GM23338 (cell line): ENCODE measurements around the gene CITED4. TPM values are rescaled to one million over a fixed set of nuclear protein-coding genes. Genes with fewer than 3 reads are reported as not detected.

Experiments
- ATAC-seq: fragments of 200-7000 bp; cut with Tn5 transposase; 3 replicates; pipeline ENCODE4 v1.9.1; 2020
- DNase-seq: peaks from one replicate; pipeline ENCODE4 v3.0.0-alpha.2; 2015; ENCODE audit warnings: low spot score
- H2AFZ ChIP-seq: fragments of 200-600 bp; sonication (generic); 2 replicates; pipeline ENCODE4 v1.8.0; 2016; ENCODE audit warnings: antibody characterized with exemption, mild to moderate bottlenecking, moderate library complexity
- H3F3A ChIP-seq: fragments of 200-600 bp; sonication (generic); replicated peaks from 2 replicates; pipeline ENCODE4 v1.8.0; 2017; ENCODE audit warnings: antibody characterized with exemption, mixed run types, low read depth
- H3K27ac ChIP-seq: fragments of 200-600 bp; sonication (generic); 2 replicates; pipeline ENCODE4 v1.6.1; 2016; ENCODE audit warnings: low read depth
- H3K27me3 ChIP-seq: fragments of 200-600 bp; sonication (generic); 2 replicates; pipeline ENCODE4 v1.8.0; 2016; ENCODE audit warnings: mild to moderate bottlenecking, mixed run types, moderate library complexity; ENCODE audit not compliant: insufficient read depth
- H3K36me3 ChIP-seq: fragments of 200-600 bp; sonication (generic); 2 replicates; pipeline ENCODE4 v1.8.0; 2016; ENCODE audit warnings: mild to moderate bottlenecking; ENCODE audit not compliant: insufficient read depth
- H3K4me1 ChIP-seq: fragments of 200-600 bp; sonication (generic); 2 replicates; pipeline ENCODE4 v1.8.0; 2016; ENCODE audit warnings: mild to moderate bottlenecking, moderate library complexity; ENCODE audit not compliant: insufficient read depth
- H3K4me2 ChIP-seq: fragments of 200-600 bp; sonication (generic); 2 replicates; pipeline ENCODE4 v1.7.1; 2017; ENCODE audit warnings: mixed run types
- H3K4me3 ChIP-seq: fragments of 200-600 bp; sonication (generic); 2 replicates; pipeline ENCODE4 v1.6.1; 2016; ENCODE audit warnings: mixed run types
- H3K79me2 ChIP-seq: fragments of 200-600 bp; sonication (generic); replicated peaks from 2 replicates; pipeline ENCODE4 v1.8.0; 2017; ENCODE audit warnings: mild to moderate bottlenecking; ENCODE audit not compliant: insufficient read depth
- H3K9me2 ChIP-seq: fragments of 200-600 bp; sonication (generic); 2 replicates; pipeline ENCODE4 v1.8.0; 2017; ENCODE audit not compliant: insufficient read depth
- H4K20me1 ChIP-seq: fragments of 200-600 bp; sonication (generic); replicated peaks from 2 replicates; pipeline ENCODE4 v1.8.0; 2017; ENCODE audit warnings: mild to moderate bottlenecking; ENCODE audit not compliant: insufficient read depth
- H3K27ac Mint-ChIP-seq: 2 replicates; pipeline ENCODE4 v1.8.0; 2020; ENCODE audit warnings: inconsistent platforms, mild to moderate bottlenecking, moderate library complexity, mixed read lengths
- H3K27me3 Mint-ChIP-seq: 3 replicates; pipeline ENCODE4 v1.8.0; 2022; ENCODE audit warnings: low read depth, mild to moderate bottlenecking, moderate library complexity, mixed read lengths, inconsistent platforms; ENCODE audit not compliant: insufficient read depth, poor library complexity
- H3K36me3 Mint-ChIP-seq: 3 replicates; pipeline ENCODE4 v1.8.0; 2021; ENCODE audit warnings: low read depth, mild to moderate bottlenecking, inconsistent platforms, moderate library complexity, mixed read lengths
- H3K4me1 Mint-ChIP-seq: 3 replicates; pipeline ENCODE4 v1.8.0; 2020; ENCODE audit warnings: mild to moderate bottlenecking, inconsistent platforms, mixed read lengths
- H3K4me3 Mint-ChIP-seq: 3 replicates; pipeline ENCODE4 v1.8.0; 2021; ENCODE audit warnings: moderate library complexity, mild to moderate bottlenecking, inconsistent platforms, mixed read lengths
- H3K9me3 Mint-ChIP-seq: 3 replicates; pipeline ENCODE4 v1.8.0; 2020; ENCODE audit warnings: moderate library complexity, mild to moderate bottlenecking, inconsistent platforms, mixed read lengths
- CREB1 ChIP-seq: fragments of 250-450 bp; sonication (Bioruptor Pico); IDR thresholded peaks from 2 replicates; pipeline ENCODE4 v1.5.0; 2020; ENCODE audit warnings: low read depth, mild to moderate bottlenecking, moderate library complexity
- EZH2 ChIP-seq: fragments of 200-600 bp; sonication (generic); IDR thresholded peaks from one replicate; pipeline ENCODE4 v1.8.0; 2017; ENCODE audit warnings: antibody characterized with exemption, mild to moderate bottlenecking, low read depth; ENCODE audit not compliant: unreplicated experiment
- EZH2phosphoT487 ChIP-seq: fragments of 200-600 bp; sonication (generic); IDR thresholded peaks from one replicate; pipeline ENCODE4 v1.8.1; 2018; ENCODE audit warnings: antibody characterized with exemption; ENCODE audit not compliant: unreplicated experiment
- JUNB ChIP-seq: IDR thresholded peaks from one replicate; pipeline ENCODE4 v1.6.1; 2016; ENCODE audit warnings: antibody characterized with exemption; ENCODE audit not compliant: unreplicated experiment
- NANOG ChIP-seq: IDR thresholded peaks from 2 replicates; pipeline ENCODE4 v1.6.1; 2016; ENCODE audit warnings: antibody characterized with exemption, borderline replicate concordance
- POLR2AphosphoS5 ChIP-seq: IDR thresholded peaks from 2 replicates; pipeline ENCODE4 v1.6.1; 2016; ENCODE audit warnings: antibody characterized with exemption, low read depth
- ZNF114 ChIP-seq: fragments of 250-450 bp; sonication (Bioruptor Pico); IDR thresholded peaks from 2 replicates; pipeline ENCODE4 v1.5.0; 2020; ENCODE audit warnings: mild to moderate bottlenecking, moderate library complexity
- ZNF331 ChIP-seq: fragments of 250-450 bp; sonication (Bioruptor Pico); IDR thresholded peaks from 2 replicates; pipeline ENCODE4 v1.5.0; 2020; ENCODE audit warnings: low read depth, mild to moderate bottlenecking, moderate library complexity
- long read RNA-seq: library from polyadenylated mRNA; unstranded; transcript quantifications from one replicate; pipeline ENCODE4 v2.0.0, GENCODE V29; 2020; ENCODE audit not compliant: unreplicated experiment
- polyA plus RNA-seq: library from polyadenylated mRNA; unstranded; fragments of >200 nt; fragmentation: Nextera tagmentation; extraction: Ambion mirVana; gene quantifications from 2 replicates; pipeline ENCODE4 v1.2.1, GENCODE V29; 2016
- total RNA-seq: library from RNA; depleted of rRNA; stranded (reverse); fragments of >200 nt; shearing (Covaris generic); gene quantifications from 2 replicates; pipeline ENCODE4 v1.2.3, GENCODE V29; 2014; rRNA removed
- TF ChIP-seq, protein P1 (sequence below), 2 experiments: fragments of 200-600 bp in 1 of 2; sonication (generic) in 1 of 2; conservative IDR thresholded peaks; 2 replicates each; pipeline versions ENCODE4 v1.5.1 to v1.6.1; 2016 to 2017; ENCODE audit warnings: antibody characterized with exemption in 2 of 2, low read depth in 2 of 2, mild to moderate bottlenecking in 2 of 2, moderate library complexity in 1 of 2
- TF ChIP-seq, protein P2 (sequence below): fragments of 250-450 bp; sonication (Bioruptor Pico); IDR thresholded peaks from 2 replicates; pipeline ENCODE4 v1.5.0; 2020; ENCODE audit warnings: mild to moderate bottlenecking, moderate library complexity
- TF ChIP-seq, protein P3 (sequence below): IDR thresholded peaks from one replicate; pipeline ENCODE4 v1.6.1; 2018; ENCODE audit warnings: antibody characterized with exemption; ENCODE audit not compliant: unreplicated experiment

The CITED4 gene, protein sequence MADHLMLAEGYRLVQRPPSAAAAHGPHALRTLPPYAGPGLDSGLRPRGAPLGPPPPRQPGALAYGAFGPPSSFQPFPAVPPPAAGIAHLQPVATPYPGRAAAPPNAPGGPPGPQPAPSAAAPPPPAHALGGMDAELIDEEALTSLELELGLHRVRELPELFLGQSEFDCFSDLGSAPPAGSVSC
- total RNA-seq (16.4 and 18.7 TPM in 2 replicates), polyA plus RNA-seq (2.9 and 7.7 TPM in 2 replicates)
- long read RNA-seq, transcript CITED4-201 (1 exons, 1,316 nt) = major isoform, 5 of 5 reads
- long read RNA-seq, partial matches to known transcripts = 0 of 5 reads
- long read RNA-seq, other reads (novel, unspliced or antisense) = 0 of 5 reads

DNA sequence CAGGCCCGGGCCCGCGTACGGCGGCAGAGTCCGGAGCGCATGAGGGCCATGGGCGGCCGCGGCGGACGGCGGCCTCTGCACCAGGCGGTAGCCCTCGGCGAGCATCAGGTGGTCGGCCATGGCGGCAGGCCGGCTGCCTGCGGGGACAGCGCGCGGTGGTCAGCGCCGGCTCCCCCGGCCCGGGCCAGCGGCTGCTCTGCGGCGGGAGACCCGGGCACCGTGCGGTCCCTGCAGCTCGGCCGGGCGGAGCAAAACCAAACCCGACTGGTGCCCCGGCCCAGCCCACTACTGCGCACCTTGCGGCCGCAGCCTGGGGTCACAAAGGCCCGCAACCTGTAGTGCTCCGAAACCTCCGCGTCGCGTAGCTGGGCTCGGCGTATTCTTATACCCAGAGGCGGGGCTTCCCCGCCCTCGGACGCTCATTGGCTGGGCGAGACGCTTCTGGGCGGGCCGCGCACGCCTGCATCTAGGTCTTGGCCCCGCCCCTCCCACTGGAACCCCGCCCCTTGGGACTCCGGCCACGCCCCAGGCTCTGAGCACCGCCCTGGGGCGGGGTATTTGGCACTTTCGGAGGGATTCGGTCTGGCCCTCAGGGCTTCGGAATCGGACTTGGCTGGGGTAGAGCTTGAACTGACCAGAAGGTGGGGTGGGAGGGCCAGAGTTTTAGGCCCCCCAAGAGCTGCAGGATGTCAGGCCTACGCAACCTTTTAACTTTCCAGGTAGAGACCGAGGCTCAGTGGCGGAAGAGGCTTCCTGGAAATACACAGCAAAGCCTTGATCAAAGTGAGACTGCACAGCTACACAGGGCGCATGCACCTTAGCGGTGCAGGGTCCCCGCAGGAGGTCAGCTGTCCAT lies at the start of gene CITED4:
Gene CITED4 (minus strand): TSS at position 356 of the 856 bp plus-strand sequence. CDS start 236 bp downstream, at position 120.
- H2AFZ ChIP-seq = 0 out of 2 replicates have a peak within 1 kb of the TSS, but pooled peaks have one; percentile 28
- Mint-ChIP-seq H3K27ac (no peak within 1 kb of the TSS), H3K9me3 (0 out of 3 replicates have a peak, but pooled peaks cover 2% of the 10 kb centered on the region), H3K4me1 (peaks cover 24% of the 10 kb centered on the region), H3K4me3 (peak within 1 kb of the TSS; percentile 77), H3K36me3 (no peaks in the 10 kb centered on the region), H3K27me3 (peaks cover 25% of the 10 kb centered on the region)
- peak within 1 kb of the TSS; percentile 66 for H3K4me3 ChIP-seq
- peak within 1 kb of the TSS; percentile 82 for H3K4me2 ChIP-seq
- no peaks in the 10 kb centered on the region for H4K20me1 ChIP-seq
- H3K27me3 ChIP-seq = peaks cover 26% of the 10 kb centered on the region
- H3K36me3 ChIP-seq = no peaks in the 10 kb centered on the region
- H3K4me1 ChIP-seq = peaks cover 12% of the 10 kb centered on the region
- ATAC-seq (peak; percentile 86), DNase-seq (peak; percentile 97)
- no peaks in the 10 kb centered on the region for H3K9me2 ChIP-seq
- no peak within 1 kb of the TSS for H3K27ac ChIP-seq
- no peaks in the 10 kb centered on the region for H3K79me2 ChIP-seq
- H3F3A ChIP-seq = peaks cover 4% of the 10 kb centered on the region; the same call in 1 of the 2 replicates
- TF ChIP-seq JUNB (no peak), POLR2AphosphoS5 (peak; percentile 98), ZNF114 (no peak), CREB1 (CRISPR knock-in tag) (peak; percentile 58; the same call in 1 of the 2 replicates), EZH2phosphoT487 (no peak), NANOG (no peak), EZH2 (no peak), ZNF331 (no peak)
- TF ChIP-seq, protein P1, sequence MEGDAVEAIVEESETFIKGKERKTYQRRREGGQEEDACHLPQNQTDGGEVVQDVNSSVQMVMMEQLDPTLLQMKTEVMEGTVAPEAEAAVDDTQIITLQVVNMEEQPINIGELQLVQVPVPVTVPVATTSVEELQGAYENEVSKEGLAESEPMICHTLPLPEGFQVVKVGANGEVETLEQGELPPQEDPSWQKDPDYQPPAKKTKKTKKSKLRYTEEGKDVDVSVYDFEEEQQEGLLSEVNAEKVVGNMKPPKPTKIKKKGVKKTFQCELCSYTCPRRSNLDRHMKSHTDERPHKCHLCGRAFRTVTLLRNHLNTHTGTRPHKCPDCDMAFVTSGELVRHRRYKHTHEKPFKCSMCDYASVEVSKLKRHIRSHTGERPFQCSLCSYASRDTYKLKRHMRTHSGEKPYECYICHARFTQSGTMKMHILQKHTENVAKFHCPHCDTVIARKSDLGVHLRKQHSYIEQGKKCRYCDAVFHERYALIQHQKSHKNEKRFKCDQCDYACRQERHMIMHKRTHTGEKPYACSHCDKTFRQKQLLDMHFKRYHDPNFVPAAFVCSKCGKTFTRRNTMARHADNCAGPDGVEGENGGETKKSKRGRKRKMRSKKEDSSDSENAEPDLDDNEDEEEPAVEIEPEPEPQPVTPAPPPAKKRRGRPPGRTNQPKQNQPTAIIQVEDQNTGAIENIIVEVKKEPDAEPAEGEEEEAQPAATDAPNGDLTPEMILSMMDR (conservative IDR thresholded peaks at IDR 0.05; ENCODE audit: low read depth in 2 of 2) = peak; percentile 41 to 78
- TF ChIP-seq, protein P2, sequence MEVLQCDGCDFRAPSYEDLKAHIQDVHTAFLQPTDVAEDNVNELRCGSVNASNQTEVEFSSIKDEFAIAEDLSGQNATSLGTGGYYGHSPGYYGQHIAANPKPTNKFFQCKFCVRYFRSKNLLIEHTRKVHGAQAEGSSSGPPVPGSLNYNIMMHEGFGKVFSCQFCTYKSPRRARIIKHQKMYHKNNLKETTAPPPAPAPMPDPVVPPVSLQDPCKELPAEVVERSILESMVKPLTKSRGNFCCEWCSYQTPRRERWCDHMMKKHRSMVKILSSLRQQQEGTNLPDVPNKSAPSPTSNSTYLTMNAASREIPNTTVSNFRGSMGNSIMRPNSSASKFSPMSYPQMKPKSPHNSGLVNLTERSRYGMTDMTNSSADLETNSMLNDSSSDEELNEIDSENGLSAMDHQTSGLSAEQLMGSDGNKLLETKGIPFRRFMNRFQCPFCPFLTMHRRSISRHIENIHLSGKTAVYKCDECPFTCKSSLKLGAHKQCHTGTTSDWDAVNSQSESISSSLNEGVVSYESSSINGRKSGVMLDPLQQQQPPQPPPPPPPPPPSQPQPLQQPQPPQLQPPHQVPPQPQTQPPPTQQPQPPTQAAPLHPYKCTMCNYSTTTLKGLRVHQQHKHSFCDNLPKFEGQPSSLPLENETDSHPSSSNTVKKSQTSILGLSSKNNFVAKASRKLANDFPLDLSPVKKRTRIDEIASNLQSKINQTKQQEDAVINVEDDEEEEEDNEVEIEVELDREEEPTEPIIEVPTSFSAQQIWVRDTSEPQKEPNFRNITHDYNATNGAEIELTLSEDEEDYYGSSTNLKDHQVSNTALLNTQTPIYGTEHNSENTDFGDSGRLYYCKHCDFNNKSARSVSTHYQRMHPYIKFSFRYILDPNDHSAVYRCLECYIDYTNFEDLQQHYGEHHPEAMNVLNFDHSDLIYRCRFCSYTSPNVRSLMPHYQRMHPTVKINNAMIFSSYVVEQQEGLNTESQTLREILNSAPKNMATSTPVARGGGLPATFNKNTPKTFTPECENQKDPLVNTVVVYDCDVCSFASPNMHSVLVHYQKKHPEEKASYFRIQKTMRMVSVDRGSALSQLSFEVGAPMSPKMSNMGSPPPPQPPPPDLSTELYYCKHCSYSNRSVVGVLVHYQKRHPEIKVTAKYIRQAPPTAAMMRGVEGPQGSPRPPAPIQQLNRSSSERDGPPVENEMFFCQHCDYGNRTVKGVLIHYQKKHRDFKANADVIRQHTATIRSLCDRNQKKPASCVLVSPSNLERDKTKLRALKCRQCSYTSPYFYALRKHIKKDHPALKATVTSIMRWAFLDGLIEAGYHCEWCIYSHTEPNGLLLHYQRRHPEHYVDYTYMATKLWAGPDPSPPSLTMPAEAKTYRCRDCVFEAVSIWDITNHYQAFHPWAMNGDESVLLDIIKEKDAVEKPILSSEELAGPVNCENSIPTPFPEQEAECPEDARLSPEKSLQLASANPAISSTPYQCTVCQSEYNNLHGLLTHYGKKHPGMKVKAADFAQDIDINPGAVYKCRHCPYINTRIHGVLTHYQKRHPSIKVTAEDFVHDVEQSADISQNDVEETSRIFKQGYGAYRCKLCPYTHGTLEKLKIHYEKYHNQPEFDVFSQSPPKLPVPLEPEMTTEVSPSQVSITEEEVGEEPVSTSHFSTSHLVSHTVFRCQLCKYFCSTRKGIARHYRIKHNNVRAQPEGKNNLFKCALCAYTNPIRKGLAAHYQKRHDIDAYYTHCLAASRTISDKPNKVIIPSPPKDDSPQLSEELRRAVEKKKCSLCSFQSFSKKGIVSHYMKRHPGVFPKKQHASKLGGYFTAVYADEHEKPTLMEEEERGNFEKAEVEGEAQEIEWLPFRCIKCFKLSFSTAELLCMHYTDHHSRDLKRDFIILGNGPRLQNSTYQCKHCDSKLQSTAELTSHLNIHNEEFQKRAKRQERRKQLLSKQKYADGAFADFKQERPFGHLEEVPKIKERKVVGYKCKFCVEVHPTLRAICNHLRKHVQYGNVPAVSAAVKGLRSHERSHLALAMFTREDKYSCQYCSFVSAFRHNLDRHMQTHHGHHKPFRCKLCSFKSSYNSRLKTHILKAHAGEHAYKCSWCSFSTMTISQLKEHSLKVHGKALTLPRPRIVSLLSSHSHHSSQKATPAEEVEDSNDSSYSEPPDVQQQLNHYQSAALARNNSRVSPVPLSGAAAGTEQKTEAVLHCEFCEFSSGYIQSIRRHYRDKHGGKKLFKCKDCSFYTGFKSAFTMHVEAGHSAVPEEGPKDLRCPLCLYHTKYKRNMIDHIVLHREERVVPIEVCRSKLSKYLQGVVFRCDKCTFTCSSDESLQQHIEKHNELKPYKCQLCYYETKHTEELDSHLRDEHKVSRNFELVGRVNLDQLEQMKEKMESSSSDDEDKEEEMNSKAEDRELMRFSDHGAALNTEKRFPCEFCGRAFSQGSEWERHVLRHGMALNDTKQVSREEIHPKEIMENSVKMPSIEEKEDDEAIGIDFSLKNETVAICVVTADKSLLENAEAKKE (CRISPR knock-in tag) = no peak
- TF ChIP-seq, protein P3, sequence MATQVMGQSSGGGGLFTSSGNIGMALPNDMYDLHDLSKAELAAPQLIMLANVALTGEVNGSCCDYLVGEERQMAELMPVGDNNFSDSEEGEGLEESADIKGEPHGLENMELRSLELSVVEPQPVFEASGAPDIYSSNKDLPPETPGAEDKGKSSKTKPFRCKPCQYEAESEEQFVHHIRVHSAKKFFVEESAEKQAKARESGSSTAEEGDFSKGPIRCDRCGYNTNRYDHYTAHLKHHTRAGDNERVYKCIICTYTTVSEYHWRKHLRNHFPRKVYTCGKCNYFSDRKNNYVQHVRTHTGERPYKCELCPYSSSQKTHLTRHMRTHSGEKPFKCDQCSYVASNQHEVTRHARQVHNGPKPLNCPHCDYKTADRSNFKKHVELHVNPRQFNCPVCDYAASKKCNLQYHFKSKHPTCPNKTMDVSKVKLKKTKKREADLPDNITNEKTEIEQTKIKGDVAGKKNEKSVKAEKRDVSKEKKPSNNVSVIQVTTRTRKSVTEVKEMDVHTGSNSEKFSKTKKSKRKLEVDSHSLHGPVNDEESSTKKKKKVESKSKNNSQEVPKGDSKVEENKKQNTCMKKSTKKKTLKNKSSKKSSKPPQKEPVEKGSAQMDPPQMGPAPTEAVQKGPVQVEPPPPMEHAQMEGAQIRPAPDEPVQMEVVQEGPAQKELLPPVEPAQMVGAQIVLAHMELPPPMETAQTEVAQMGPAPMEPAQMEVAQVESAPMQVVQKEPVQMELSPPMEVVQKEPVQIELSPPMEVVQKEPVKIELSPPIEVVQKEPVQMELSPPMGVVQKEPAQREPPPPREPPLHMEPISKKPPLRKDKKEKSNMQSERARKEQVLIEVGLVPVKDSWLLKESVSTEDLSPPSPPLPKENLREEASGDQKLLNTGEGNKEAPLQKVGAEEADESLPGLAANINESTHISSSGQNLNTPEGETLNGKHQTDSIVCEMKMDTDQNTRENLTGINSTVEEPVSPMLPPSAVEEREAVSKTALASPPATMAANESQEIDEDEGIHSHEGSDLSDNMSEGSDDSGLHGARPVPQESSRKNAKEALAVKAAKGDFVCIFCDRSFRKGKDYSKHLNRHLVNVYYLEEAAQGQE = no peak
